Uterus (tissue), 2 donors: ENCODE data around the gene ECE2.

Source experiments
- POLR2A ChIP-seq, 2 donors: fragments of 450-650 bp; IDR thresholded peaks; one replicate each; pipeline ENCODE4 v1.6.1; 2016; ENCODE audit warnings: antibody characterized with exemption in 2 of 2, mild to moderate bottlenecking in 1 of 2, moderate library complexity in 1 of 2
- TF ChIP-seq, protein P1 (sequence below), 4 experiments: fragments of 200-600 bp in 2 of 4; fragments of 450-650 bp in 2 of 4; sonication (generic) in 2 of 4; IDR thresholded peaks; one replicate each; pipeline ENCODE4 v1.5.1; 2016 to 2019; ENCODE audit warnings: antibody characterized with exemption in 4 of 4, mild to moderate bottlenecking in 2 of 4, moderate library complexity in 1 of 4

GRCh38 chr3:184255291-184256039 is 20.4 kb upstream of the ECE2 start:
- TF ChIP-seq POLR2A (IDR thresholded peaks at IDR 0.05): no peak
- TF ChIP-seq, protein P1, sequence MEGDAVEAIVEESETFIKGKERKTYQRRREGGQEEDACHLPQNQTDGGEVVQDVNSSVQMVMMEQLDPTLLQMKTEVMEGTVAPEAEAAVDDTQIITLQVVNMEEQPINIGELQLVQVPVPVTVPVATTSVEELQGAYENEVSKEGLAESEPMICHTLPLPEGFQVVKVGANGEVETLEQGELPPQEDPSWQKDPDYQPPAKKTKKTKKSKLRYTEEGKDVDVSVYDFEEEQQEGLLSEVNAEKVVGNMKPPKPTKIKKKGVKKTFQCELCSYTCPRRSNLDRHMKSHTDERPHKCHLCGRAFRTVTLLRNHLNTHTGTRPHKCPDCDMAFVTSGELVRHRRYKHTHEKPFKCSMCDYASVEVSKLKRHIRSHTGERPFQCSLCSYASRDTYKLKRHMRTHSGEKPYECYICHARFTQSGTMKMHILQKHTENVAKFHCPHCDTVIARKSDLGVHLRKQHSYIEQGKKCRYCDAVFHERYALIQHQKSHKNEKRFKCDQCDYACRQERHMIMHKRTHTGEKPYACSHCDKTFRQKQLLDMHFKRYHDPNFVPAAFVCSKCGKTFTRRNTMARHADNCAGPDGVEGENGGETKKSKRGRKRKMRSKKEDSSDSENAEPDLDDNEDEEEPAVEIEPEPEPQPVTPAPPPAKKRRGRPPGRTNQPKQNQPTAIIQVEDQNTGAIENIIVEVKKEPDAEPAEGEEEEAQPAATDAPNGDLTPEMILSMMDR (IDR thresholded peaks at IDR 0.05): no peak
